A673 (cell line): ENCODE results near the gene KLF8. TPM values are rescaled to one million over a fixed set of nuclear protein-coding genes. Genes with fewer than 3 reads are reported as not detected.

Experiments
- BruUV-seq: library from RNA; stranded (reverse); fragments of 400-500 nt; replicated peaks from 2 replicates; lab custom pipeline; 2021; lab: Mats Ljungman, UMichigan
- CTCF ChIA-PET: fragments of 300-600 bp; sonication (Branson Sonifier 250); formaldehyde crosslinking; loops from one replicate; lab custom pipeline; 2022; ENCODE audit warnings: antibody characterized with exemption; lab: Charles Lee
- POLR2A ChIA-PET: fragments of 300-600 bp; sonication (Branson Sonifier 250); formaldehyde crosslinking; loops from one replicate; lab custom pipeline; 2022; ENCODE audit warnings: antibody characterized with exemption; ENCODE audit not compliant: low non-redundant PET; lab: Charles Lee
- DNase-seq: peaks from one replicate; pipeline ENCODE4 v3.0.0-alpha.2; 2015; ENCODE audit warnings: low spot score
- H3K27ac ChIP-seq: fragments of 200-600 bp; sonication (generic); 2 replicates; pipeline ENCODE4 v1.5.1; 2016; ENCODE audit warnings: mixed run types, low read depth, mild to moderate bottlenecking, mixed read lengths, antibody characterized with exemption, low read length; ENCODE audit not compliant: poor library complexity, severe bottlenecking
- H3K27me3 ChIP-seq: fragments of 200-600 bp; sonication (generic); replicated peaks from 2 replicates; pipeline ENCODE4 v1.6.1; 2017; ENCODE audit warnings: mixed run types, low read depth, mild to moderate bottlenecking, mixed read lengths, antibody characterized with exemption, low read length; ENCODE audit not compliant: insufficient read depth, poor library complexity
- H3K36me3 ChIP-seq: fragments of 200-600 bp; sonication (generic); 2 replicates; pipeline ENCODE4 v1.6.1; 2016; ENCODE audit warnings: mixed run types, mild to moderate bottlenecking, mixed read lengths, antibody characterized with exemption, low read length; ENCODE audit not compliant: insufficient read depth, poor library complexity, severe bottlenecking
- H3K4me1 ChIP-seq: fragments of 200-600 bp; sonication (generic); 2 replicates; pipeline ENCODE4 v1.6.1; 2017; ENCODE audit warnings: mixed run types, mild to moderate bottlenecking, mixed read lengths, antibody characterized with exemption, low read length; ENCODE audit not compliant: insufficient read depth, poor library complexity, severe bottlenecking
- H3K4me3 ChIP-seq: fragments of 200-600 bp; sonication (generic); 2 replicates; pipeline ENCODE4 v1.5.1; 2016; ENCODE audit warnings: low read depth, mixed run types, mild to moderate bottlenecking, mixed read lengths, low read length; ENCODE audit not compliant: poor library complexity, severe bottlenecking
- H3K9me3 ChIP-seq: fragments of 200-600 bp; sonication (generic); 2 replicates; pipeline ENCODE4 v1.6.1; 2016; ENCODE audit warnings: mixed run types, low read depth, mild to moderate bottlenecking, mixed read lengths, antibody characterized with exemption, low read length; ENCODE audit not compliant: poor library complexity, severe bottlenecking
- EZH2 ChIP-seq: fragments of 200-600 bp; sonication (generic); IDR thresholded peaks from 2 replicates; pipeline ENCODE4 v1.6.1; 2017; ENCODE audit warnings: borderline replicate concordance, low read depth, mild to moderate bottlenecking, mixed read lengths, antibody characterized with exemption, low read length; ENCODE audit not compliant: poor library complexity, severe bottlenecking
- intact Hi-C: fragments of 100-400 bp; cut with micrococcal nuclease; formaldehyde crosslinking; loops from one replicate; pipeline ENCODE4 v1.10.0; 2022; ENCODE audit not compliant: unreplicated experiment
- total RNA-seq: library from RNA; stranded (reverse); gene quantifications from 2 replicates; pipeline ENCODE4 v1.2.3, GENCODE V29; 2021
- TF ChIP-seq, protein P1 (sequence below): fragments of 300-800, 200-600 bp; sonication (generic); conservative IDR thresholded peaks from 2 replicates; pipeline ENCODE4 v1.5.1; 2017; ENCODE audit warnings: low read depth, mild to moderate bottlenecking, antibody characterized with exemption, low read length, moderate library complexity, mixed read lengths

Gene KLF8
- total RNA-seq, 1 experiment from 2014 or later: not detected

DNA sequence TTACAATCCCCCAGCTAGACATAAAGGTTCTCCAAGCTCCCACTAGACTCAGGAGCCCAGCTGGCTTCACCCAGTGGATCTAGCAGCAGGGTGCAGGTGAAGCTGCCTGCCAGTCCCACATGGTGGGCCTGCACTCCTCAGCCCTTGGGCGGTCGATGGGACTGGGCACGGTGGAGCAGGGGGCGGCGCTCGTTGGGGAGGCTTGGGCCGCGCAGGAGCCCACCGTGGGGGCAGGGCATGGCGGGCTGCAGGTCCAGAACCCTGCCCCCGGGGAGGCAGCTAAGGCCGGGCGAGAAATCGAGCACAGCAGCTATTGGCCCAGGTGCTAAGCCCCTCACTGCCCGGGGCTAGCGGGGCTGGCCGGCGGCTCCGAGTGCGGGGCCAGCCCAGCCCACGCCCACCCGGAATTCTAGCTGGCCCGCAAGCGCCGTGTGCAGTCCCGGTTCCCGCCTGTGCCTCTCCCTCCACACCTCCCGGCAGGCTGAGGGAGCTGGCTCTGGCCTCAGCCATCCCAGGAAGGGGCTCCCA, 9.6 kb upstream of the KLF8 start:
- ChIA-PET POLR2A (no interaction called here), CTCF (no interaction called here)
- TF ChIP-seq EZH2: no peak
- TF ChIP-seq, protein P1, sequence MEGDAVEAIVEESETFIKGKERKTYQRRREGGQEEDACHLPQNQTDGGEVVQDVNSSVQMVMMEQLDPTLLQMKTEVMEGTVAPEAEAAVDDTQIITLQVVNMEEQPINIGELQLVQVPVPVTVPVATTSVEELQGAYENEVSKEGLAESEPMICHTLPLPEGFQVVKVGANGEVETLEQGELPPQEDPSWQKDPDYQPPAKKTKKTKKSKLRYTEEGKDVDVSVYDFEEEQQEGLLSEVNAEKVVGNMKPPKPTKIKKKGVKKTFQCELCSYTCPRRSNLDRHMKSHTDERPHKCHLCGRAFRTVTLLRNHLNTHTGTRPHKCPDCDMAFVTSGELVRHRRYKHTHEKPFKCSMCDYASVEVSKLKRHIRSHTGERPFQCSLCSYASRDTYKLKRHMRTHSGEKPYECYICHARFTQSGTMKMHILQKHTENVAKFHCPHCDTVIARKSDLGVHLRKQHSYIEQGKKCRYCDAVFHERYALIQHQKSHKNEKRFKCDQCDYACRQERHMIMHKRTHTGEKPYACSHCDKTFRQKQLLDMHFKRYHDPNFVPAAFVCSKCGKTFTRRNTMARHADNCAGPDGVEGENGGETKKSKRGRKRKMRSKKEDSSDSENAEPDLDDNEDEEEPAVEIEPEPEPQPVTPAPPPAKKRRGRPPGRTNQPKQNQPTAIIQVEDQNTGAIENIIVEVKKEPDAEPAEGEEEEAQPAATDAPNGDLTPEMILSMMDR: no peak
- H3K27ac ChIP-seq: no peak overlapping the region
- H3K9me3 ChIP-seq: no peaks in the 10 kb centered on the region
- H3K4me1 ChIP-seq: no peaks in the 10 kb centered on the region
- H3K4me3 ChIP-seq: no peak overlapping the region
- H3K27me3 ChIP-seq: no peaks in the 10 kb centered on the region
- no peak for DNase-seq
- no TSS peak for BruUV-seq
- intact Hi-C loops: no loop called here
- no peaks in the 10 kb centered on the region for H3K36me3 ChIP-seq

- Histone ChIP-seq H3K27ac (no peak overlapping the region), H3K4me3 (no peak overlapping the region), H3K27me3 (peaks cover 5% of the 10 kb centered on the region), H3K4me1 (no peaks in the 10 kb centered on the region), H3K36me3 (no peaks in the 10 kb centered on the region), H3K9me3 (no peaks in the 10 kb centered on the region)
- TF ChIP-seq, protein P1: no peak
- no peak for TF ChIP-seq EZH2
- intact Hi-C loops: no loop called here
- BruUV-seq: no TSS peak
- ChIA-PET POLR2A (no interaction called here), CTCF (no interaction called here)
- no peak for DNase-seq
Observed at GRCh38 chrX:56226980-56227379, 5.2 kb upstream of the KLF8 start.

- TF ChIP-seq, protein P1: no peak
- no peak for TF ChIP-seq EZH2
- Histone ChIP-seq H3K36me3 (no peaks in the 10 kb centered on the region), H3K27me3 (peaks cover 19% of the 10 kb centered on the region), H3K4me3 (no peak overlapping the region), H3K9me3 (no peaks in the 10 kb centered on the region), H3K4me1 (no peaks in the 10 kb centered on the region), H3K27ac (no peak overlapping the region)
- CTCF ChIA-PET: no interaction called here
- POLR2A ChIA-PET: no interaction called here
- intact Hi-C loops: no loop called here
- no TSS peak for BruUV-seq
- no peak for DNase-seq
Observed at GRCh38 chrX:56228914-56229313, 3.2 kb upstream of the KLF8 start.
